Gastrocnemius medialis (tissue), 4 donors: ENCODE measurements around the gene KLF9.

Experiments
- POLR2A ChIP-seq, 2 donors: fragments of 450-650 bp; IDR thresholded peaks; one replicate each; pipeline ENCODE4 v1.6.1; 2017; ENCODE audit warnings: antibody characterized with exemption in 2 of 2, mild to moderate bottlenecking in 2 of 2, moderate library complexity in 2 of 2
- TF ChIP-seq, protein P1 (sequence below), 5 experiments: fragments of 450-650 bp in 3 of 5; fragments of 200-600 bp in 2 of 5; sonication (generic) in 2 of 5; IDR thresholded peaks in 4 of 5; conservative IDR thresholded peaks in 1 of 5; 1 replicate in 4 of 5; 2 replicates in 1 of 5; pipeline ENCODE4 v1.5.1; 2016 to 2019; ENCODE audit warnings: antibody characterized with exemption in 5 of 5, mild to moderate bottlenecking in 3 of 5, moderate library complexity in 3 of 5

DNA sequence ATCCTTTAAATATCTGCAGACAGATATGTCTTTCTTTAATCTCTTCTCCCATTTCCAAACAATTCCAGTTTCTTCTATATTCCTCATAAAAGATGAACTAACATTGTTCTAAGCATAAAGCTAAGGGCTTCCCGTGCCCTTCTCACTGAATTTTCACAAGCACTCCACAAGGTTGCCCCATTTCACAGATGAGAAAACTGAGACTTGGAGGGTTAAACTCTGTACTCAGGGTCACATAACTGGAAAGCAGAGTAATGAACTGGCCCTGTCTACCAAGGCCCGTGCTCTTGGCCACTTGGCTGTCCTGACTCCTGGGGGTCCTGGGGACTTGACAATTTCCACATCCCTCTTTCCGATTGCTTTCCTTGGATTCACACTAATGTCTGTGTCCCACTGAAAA, 25.3 kb downstream of the KLF9 start:
- TF ChIP-seq, protein P1, sequence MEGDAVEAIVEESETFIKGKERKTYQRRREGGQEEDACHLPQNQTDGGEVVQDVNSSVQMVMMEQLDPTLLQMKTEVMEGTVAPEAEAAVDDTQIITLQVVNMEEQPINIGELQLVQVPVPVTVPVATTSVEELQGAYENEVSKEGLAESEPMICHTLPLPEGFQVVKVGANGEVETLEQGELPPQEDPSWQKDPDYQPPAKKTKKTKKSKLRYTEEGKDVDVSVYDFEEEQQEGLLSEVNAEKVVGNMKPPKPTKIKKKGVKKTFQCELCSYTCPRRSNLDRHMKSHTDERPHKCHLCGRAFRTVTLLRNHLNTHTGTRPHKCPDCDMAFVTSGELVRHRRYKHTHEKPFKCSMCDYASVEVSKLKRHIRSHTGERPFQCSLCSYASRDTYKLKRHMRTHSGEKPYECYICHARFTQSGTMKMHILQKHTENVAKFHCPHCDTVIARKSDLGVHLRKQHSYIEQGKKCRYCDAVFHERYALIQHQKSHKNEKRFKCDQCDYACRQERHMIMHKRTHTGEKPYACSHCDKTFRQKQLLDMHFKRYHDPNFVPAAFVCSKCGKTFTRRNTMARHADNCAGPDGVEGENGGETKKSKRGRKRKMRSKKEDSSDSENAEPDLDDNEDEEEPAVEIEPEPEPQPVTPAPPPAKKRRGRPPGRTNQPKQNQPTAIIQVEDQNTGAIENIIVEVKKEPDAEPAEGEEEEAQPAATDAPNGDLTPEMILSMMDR (IDR thresholded peaks at IDR 0.05 in 4 of 5, conservative IDR thresholded peaks at IDR 0.05 in 1 of 5): no peak
- no peak for TF ChIP-seq POLR2A (IDR thresholded peaks at IDR 0.05)
